ENCODE measurements around the gene NUP43.

- peak; percentile 68 to 87 (median 82) for TF ChIP-seq CTCF (IDR thresholded peaks at IDR 0.05)
- peak; percentile 3 for TF ChIP-seq POLR2A (IDR thresholded peaks at IDR 0.05)
These were observed at the start of gene NUP43 for GRCh38 chr6:149746147-149746946.
